ENCODE measurements around the gene CFTR. TPM values are rescaled to one million over a fixed set of nuclear protein-coding genes. Genes with fewer than 3 reads are reported as not detected.
A peak's percentile ranks its signal among the peaks of the same experiment; 100 is the strongest.

CFTR gene
- total RNA-seq, 2 donors from 2014 or later: not detected

- ATAC-seq (replicated peaks in 1 of 2): no peak
- Mint-ChIP-seq H3K4me1 (ENCODE audit: low read depth) (no peaks in the 10 kb centered on the region), H3K9me3 (peaks cover 0 to 5% of the 10 kb centered on the region in 2 donors), H3K4me3 (no peak overlapping the region), H3K27me3 (ENCODE audit: low read depth) (no peaks in the 10 kb centered on the region), H3K27ac (no peak overlapping the region), H3K36me3 (ENCODE audit: insufficient read depth in 2 of 2) (no peaks in the 10 kb centered on the region)
- no peak for DNase-seq
Observed at GRCh38 chr7:117645481-117646165, 165.8 kb downstream of the CFTR start.

- DNase-seq (no peak), ATAC-seq (replicated peaks in 1 of 2) (no peak)
- Mint-ChIP-seq H3K27me3 (ENCODE audit: low read depth) (no peaks in the 10 kb centered on the region), H3K4me1 (ENCODE audit: low read depth) (no peaks in the 10 kb centered on the region), H3K36me3 (ENCODE audit: insufficient read depth in 2 of 2) (no peaks in the 10 kb centered on the region), H3K27ac (no peak overlapping the region), H3K4me3 (no peak overlapping the region), H3K9me3 (peaks cover 0 to 5% of the 10 kb centered on the region in 2 donors)
Observed at GRCh38 chr7:117648203-117648866, 168.5 kb downstream of the CFTR start.

DNA sequence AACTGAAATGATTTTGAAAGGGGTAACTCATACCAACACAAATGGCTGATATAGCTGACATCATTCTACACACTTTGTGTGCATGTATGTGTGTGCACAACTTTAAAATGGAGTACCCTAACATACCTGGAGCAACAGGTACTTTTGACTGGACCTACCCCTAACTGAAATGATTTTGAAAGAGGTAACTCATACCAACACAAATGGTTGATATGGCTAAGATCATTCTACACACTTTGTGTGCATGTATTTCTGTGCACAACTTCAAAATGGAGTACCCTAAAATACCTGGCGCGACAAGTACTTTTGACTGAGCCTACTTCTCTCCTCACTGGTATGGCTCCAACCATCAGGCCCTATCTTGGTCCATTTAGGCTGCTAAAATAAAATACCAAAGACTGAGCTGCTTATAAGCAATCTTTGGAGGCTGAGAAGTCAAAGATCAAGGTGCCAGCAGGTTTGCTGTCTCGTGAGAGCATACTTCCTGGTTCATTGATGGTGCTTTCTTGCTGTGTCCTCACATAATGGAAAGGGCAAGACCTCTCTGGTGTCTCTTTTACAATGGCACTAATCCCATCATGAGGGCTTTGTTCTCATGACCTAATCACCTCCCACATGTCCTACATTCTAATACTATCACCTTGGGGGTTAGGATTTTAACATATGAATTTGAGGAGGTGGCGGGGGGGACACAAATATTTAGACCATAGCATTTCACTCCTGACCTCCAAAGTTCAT lies 173.3 kb downstream of the CFTR start:
- Mint-ChIP-seq H3K36me3 (ENCODE audit: insufficient read depth in 2 of 2) (no peaks in the 10 kb centered on the region), H3K4me3 (no peak overlapping the region), H3K4me1 (ENCODE audit: low read depth) (no peaks in the 10 kb centered on the region), H3K9me3 (peaks cover 0 to 5% of the 10 kb centered on the region in 2 donors), H3K27me3 (ENCODE audit: low read depth) (no peaks in the 10 kb centered on the region), H3K27ac (no peak overlapping the region)
- no peak for DNase-seq
- ATAC-seq (replicated peaks in 1 of 2): no peak

GRCh38 chr7:117654780-117655179 lies 175.0 kb downstream of the CFTR start:
- ATAC-seq (replicated peaks in 1 of 2) (no peak), DNase-seq (no peak)
- H3K27me3 Mint-ChIP-seq (ENCODE audit: low read depth): no peaks in the 10 kb centered on the region
- no peak overlapping the region for H3K4me3 Mint-ChIP-seq
- H3K27ac Mint-ChIP-seq: no peak overlapping the region
- peaks cover 0 to 3% of the 10 kb centered on the region in 2 donors for H3K9me3 Mint-ChIP-seq
- no peaks in the 10 kb centered on the region for H3K4me1 Mint-ChIP-seq (ENCODE audit: low read depth)
- no peaks in the 10 kb centered on the region for H3K36me3 Mint-ChIP-seq (ENCODE audit: insufficient read depth in 2 of 2)

DNA sequence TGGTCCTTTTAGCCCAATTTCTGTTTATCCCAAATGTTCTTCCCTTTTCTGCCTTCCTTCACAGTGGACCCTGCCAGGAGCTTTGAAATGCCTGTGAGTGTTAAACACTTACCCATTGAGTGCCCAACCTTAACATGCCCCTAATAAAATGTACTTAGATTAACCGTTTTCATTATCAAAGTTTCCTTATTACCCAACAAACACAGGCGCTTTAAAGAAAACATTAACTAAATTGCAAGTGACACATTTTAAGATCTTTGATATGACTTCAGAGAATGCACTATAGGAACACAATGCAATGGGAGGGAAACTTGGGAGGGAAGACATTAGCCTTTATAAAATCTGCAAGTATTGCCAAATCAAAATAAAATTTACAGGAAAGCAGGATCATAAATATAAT lies 177.0 kb downstream of the CFTR start:
- Mint-ChIP-seq H3K4me1 (ENCODE audit: low read depth) (no peaks in the 10 kb centered on the region), H3K27me3 (ENCODE audit: low read depth) (no peaks in the 10 kb centered on the region), H3K27ac (no peak overlapping the region), H3K36me3 (ENCODE audit: insufficient read depth in 2 of 2) (no peaks in the 10 kb centered on the region), H3K9me3 (no peaks in the 10 kb centered on the region), H3K4me3 (no peak overlapping the region)
- ATAC-seq (replicated peaks in 1 of 2): no peak
- DNase-seq: no peak

DNA sequence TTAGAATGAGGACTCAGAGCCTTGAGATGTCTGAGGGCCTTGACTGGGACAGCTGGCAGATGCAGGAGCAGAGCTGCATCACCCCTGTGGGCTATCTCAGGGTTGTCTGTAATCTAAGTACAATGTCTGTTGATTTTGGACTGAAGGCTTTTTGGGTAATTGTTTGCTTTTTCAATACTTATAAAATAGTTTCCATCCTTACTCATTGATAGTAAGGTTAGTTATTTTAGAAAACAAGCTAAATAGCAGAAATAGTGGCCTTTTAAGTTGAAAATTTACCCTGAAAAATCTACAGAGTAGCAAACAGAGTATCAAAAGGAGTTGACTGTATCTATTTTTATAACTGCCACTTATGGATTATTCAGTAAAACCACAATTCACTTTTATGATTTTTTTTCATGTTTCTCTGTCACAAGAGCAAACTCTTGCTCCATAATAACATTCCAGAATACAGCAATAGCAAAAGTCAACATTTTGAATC lies 179.7 kb downstream of the CFTR start:
- H3K4me1 Mint-ChIP-seq (ENCODE audit: low read depth): no peaks in the 10 kb centered on the region
- ATAC-seq (replicated peaks in 1 of 2): no peak
- no peak overlapping the region for H3K4me3 Mint-ChIP-seq
- H3K27me3 Mint-ChIP-seq (ENCODE audit: low read depth): no peaks in the 10 kb centered on the region
- no peak overlapping the region for H3K27ac Mint-ChIP-seq
- DNase-seq: no peak
- H3K9me3 Mint-ChIP-seq: peaks cover 0 to 1% of the 10 kb centered on the region in 2 donors
- no peaks in the 10 kb centered on the region for H3K36me3 Mint-ChIP-seq (ENCODE audit: insufficient read depth in 2 of 2)

DNA sequence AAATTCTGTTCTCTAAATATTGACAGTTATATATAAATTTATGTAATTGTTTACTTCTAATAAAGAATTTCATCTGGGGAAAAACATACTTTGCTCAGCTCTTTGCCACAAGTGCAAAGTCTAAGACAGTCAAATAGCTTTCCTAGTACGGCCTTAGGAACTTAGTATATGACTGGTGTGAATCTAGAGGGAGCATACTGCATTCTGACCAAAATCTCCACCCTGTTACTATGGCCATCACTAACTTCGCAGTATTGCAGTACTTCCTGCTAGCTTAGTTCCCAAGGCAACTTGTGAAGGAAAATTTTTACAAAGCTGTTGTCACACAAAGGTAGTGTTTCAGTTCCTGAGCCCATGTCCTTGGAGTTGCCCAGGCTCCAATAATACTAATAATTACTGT lies 181.5 kb downstream of the CFTR start:
- Mint-ChIP-seq H3K4me1 (ENCODE audit: low read depth) (no peaks in the 10 kb centered on the region), H3K4me3 (no peak overlapping the region)
- DNase-seq: no peak

GRCh38 chr7:117664047-117664446 lies 184.2 kb downstream of the CFTR start:
- DNase-seq (no peak), ATAC-seq (replicated peaks in 1 of 2) (no peak)
- H3K36me3 Mint-ChIP-seq (ENCODE audit: insufficient read depth in 2 of 2): no peaks in the 10 kb centered on the region
- H3K27ac Mint-ChIP-seq: no peak overlapping the region
- no peaks in the 10 kb centered on the region for H3K4me1 Mint-ChIP-seq (ENCODE audit: low read depth)
- H3K27me3 Mint-ChIP-seq (ENCODE audit: low read depth): no peaks in the 10 kb centered on the region
- H3K9me3 Mint-ChIP-seq: peaks cover 0 to 1% of the 10 kb centered on the region in 2 donors
- H3K4me3 Mint-ChIP-seq: no peak overlapping the region

More for the DNA sequence above, 181.5 kb downstream of the CFTR start:
- Mint-ChIP-seq H3K36me3 (ENCODE audit: insufficient read depth in 2 of 2) (no peaks in the 10 kb centered on the region), H3K27ac (no peak overlapping the region), H3K27me3 (ENCODE audit: low read depth) (no peaks in the 10 kb centered on the region), H3K9me3 (peaks cover 0 to 1% of the 10 kb centered on the region in 2 donors)
- no peak for ATAC-seq (replicated peaks in 1 of 2)

DNA sequence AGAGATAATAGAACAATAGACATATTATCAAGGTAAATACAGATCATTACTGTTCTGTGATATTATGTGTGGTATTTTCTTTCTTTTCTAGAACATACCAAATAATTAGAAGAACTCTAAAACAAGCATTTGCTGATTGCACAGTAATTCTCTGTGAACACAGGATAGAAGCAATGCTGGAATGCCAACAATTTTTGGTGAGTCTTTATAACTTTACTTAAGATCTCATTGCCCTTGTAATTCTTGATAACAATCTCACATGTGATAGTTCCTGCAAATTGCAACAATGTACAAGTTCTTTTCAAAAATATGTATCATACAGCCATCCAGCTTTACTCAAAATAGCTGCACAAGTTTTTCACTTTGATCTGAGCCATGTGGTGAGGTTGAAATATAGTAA lies 185.5 kb downstream of the CFTR start:
- Mint-ChIP-seq H3K36me3 (ENCODE audit: insufficient read depth in 2 of 2) (no peaks in the 10 kb centered on the region), H3K27ac (no peak overlapping the region), H3K4me1 (ENCODE audit: low read depth) (no peaks in the 10 kb centered on the region), H3K27me3 (ENCODE audit: low read depth) (no peaks in the 10 kb centered on the region), H3K9me3 (peaks cover 0 to 1% of the 10 kb centered on the region in 2 donors), H3K4me3 (no peak overlapping the region)
- ATAC-seq (replicated peaks in 1 of 2): no peak
- no peak for DNase-seq

DNA sequence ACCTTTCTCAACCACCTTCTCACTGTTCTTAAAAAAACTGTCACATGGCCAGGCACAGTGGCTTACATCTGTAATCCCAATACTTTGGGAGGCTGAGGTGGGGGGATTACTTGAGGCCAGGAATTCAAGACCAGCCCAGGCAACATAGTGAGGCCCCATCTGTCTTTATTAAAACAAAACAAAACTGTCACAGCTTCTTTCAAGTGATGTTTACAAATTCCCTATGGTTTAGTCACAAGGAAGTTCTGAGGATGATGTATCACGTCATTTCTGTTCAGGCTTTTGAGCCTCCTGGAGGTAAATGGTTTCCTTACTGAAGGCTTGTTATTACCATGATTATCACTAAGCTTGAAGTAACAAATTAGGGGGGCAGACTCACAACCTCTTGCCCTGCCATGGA lies 186.2 kb downstream of the CFTR start:
- no peak for DNase-seq
- ATAC-seq (replicated peaks in 1 of 2): no peak
- Mint-ChIP-seq H3K4me3 (no peak overlapping the region), H3K36me3 (ENCODE audit: insufficient read depth in 2 of 2) (no peaks in the 10 kb centered on the region), H3K9me3 (peaks cover 0 to 1% of the 10 kb centered on the region in 2 donors), H3K27ac (no peak overlapping the region), H3K4me1 (ENCODE audit: low read depth) (no peaks in the 10 kb centered on the region), H3K27me3 (ENCODE audit: low read depth) (no peaks in the 10 kb centered on the region)

- Mint-ChIP-seq H3K27me3 (ENCODE audit: low read depth) (no peaks in the 10 kb centered on the region), H3K9me3 (peaks cover 0 to 1% of the 10 kb centered on the region in 2 donors), H3K36me3 (ENCODE audit: insufficient read depth in 2 of 2) (no peaks in the 10 kb centered on the region), H3K4me1 (ENCODE audit: low read depth) (no peaks in the 10 kb centered on the region), H3K27ac (no peak overlapping the region), H3K4me3 (no peak overlapping the region)
- DNase-seq: no peak
- no peak for ATAC-seq (replicated peaks in 1 of 2)
Observed at GRCh38 chr7:117666689-117667088, 186.9 kb downstream of the CFTR start.

- H3K36me3 Mint-ChIP-seq (ENCODE audit: insufficient read depth in 2 of 2): no peaks in the 10 kb centered on the region
- H3K4me1 Mint-ChIP-seq (ENCODE audit: low read depth): no peaks in the 10 kb centered on the region
- no peak for DNase-seq
- no peaks in the 10 kb centered on the region for H3K9me3 Mint-ChIP-seq
- H3K4me3 Mint-ChIP-seq: no peak overlapping the region
- no peak for ATAC-seq (replicated peaks in 1 of 2)
- H3K27ac Mint-ChIP-seq: no peak overlapping the region
- no peaks in the 10 kb centered on the region for H3K27me3 Mint-ChIP-seq (ENCODE audit: low read depth)
Observed at GRCh38 chr7:117667456-117667855, 187.6 kb downstream of the CFTR start.

- Mint-ChIP-seq H3K9me3 (no peaks in the 10 kb centered on the region), H3K4me3 (no peak overlapping the region), H3K27me3 (ENCODE audit: low read depth) (no peaks in the 10 kb centered on the region), H3K27ac (peak overlapping the region; percentile 43), H3K36me3 (ENCODE audit: insufficient read depth in 2 of 2) (no peaks in the 10 kb centered on the region), H3K4me1 (ENCODE audit: low read depth) (no peaks in the 10 kb centered on the region)
- ATAC-seq (replicated peaks in 1 of 2) (no peak), DNase-seq (no peak)
Observed at GRCh38 chr7:117669818-117670217, 190.0 kb downstream of the CFTR start.

All from activated T-cell treated with anti-CD3 and anti-CD28 coated beads, Interleukin-2, amount 50 U/mL, for 72 hours (primary cell).